ENCODE measurements around the gene PGAM5.

PGAM5 gene

DNA sequence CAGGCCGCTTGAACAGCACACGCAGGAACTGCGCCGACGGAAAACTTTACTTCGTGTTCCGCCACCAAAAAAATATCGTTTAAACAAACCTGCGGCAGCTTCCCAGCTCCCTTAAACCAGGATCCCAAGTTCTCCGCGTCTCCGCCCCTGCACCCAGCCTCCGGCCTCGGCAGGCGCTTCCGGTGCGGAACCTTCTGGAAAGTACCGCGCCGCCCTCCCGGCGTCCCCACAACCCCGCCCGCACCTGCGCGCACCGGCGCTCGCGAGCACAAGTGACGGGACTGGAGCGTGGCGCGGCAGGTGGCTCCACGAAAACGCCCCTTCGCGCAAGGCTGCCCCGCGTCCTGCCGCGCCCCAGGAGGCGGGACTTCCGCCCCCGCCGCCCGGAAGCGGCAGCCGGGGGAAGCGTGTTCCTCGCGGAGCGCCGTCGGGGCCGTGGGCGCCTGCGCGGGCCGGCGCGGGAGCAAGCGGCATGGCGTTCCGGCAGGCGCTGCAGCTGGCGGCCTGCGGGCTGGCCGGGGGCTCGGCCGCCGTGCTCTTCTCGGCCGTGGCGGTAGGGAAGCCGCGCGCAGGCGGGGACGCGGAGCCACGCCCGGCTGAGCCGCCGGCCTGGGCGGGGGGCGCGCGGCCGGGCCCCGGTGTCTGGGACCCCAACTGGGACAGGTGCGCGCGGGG is at the start of gene PGAM5:
Gene PGAM5 (plus strand): TSS at position 438 of the 675 bp plus-strand sequence. CDS start 35 bp downstream, at position 473.
- peak; percentile 78 for DNase-seq

DNA sequence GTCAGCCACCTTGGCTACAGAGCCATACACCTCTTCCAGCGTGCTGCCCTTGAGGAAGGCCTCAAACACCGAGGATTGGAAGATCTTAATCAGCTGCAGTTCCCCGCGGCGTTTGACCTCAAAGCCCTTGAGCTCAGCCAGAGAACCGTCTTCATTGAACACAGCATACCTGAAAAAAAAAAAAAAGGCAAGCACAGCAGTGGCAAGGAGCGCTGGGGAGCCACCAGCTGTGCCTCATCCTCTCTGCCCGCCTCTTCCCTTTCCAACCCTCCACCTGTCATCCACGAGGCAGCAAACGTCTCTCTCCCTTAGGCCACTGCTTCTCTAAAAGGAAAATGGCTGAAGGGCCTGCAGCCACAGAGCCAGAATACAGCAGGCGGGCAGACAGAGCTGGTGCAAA is 49.6 kb upstream of the PGAM5 start:
- no peak for DNase-seq

GRCh38 chr12:132661972-132662371 is 48.7 kb upstream of the PGAM5 start:
- no peak for DNase-seq

DNA sequence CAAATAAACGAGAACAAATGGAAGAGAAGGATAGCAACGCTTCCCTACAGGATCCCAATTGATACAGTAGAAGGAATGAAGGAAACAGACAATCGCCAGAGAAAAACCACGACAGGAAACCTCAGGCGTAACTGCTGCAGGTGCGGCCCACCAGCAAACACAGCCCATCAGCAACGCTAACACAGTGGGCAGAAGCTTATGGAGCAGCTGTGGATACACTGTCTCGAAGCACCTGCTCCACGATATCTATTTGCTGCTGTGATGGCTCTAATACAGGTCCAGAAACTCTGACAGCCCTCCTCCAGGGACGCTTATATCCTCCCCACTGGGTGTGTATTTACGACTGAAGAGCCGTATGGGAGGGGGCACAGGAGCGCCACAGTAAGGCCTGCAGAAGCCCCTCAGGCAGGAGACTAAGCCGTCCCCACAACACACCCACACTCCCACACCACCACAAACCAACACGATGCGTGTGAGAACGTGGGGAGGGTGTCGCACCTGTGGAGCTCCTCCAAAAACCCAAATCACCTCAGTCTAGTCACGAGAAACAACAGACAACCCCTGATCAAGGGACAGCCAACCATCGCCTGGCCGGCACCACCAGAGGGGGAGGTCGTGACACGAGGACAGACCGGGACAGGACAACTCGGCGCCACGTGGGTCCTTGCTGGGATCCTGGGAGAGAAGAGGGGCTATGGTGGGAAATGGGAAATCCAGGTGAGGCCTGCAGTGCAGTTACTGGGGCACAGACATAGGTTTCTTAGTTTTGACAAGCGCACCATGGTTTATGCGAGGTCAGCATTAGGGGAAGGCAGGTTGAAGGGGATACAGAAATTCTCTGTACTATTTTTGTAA is 47.5 kb upstream of the PGAM5 start:
- DNase-seq = no peak

GRCh38 chr12:132664206-132665148 is 46.2 kb upstream of the PGAM5 start:
- no peak for DNase-seq

GRCh38 chr12:132665149-132665491 is 45.5 kb upstream of the PGAM5 start:
- DNase-seq = no peak

GRCh38 chr12:132665794-132666193 is 44.8 kb upstream of the PGAM5 start:
- DNase-seq = no peak

DNA sequence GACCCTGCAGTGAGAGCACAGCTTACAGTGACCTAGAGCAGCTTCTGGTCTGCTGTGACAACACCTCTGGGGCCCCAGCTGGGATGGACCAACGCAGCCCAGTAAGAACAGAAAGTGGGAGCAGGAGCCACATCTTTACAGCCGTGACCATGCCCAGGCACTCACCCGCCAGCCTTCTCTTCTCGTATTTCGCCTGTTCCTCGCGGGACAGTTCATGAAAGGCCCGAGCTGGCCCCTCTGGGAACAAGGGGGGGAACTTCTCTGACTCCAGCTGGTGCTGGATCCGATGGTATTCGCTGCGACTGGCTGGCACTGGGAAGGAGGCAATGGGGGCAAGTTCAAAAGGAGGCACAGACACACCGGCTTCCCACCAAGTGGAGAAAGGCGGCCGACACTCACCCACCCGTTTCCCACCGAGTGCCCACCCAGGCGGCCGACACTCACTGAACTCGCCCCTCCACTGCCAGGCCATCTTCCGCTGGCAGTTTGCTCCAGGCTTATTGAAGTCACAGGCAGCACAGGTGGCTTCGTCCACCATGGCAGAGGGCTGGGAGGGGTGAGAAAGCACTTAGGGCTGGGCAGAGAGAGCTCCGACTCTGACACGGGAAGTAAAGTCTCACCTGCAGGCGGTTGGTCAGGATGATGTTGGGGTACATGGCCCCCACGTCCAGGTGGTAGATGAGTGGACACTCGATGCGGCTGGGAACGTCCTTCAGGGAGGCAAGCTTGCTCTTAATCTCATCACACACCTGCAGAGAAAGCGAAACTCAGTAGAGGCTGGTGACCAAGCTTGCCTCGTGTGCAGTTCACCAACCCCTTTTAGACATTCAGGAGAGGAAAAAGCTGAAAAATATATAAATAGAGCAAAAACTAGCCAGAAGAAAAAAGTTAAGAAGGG is 42.2 kb upstream of the PGAM5 start:
- DNase-seq = no peak

DNA sequence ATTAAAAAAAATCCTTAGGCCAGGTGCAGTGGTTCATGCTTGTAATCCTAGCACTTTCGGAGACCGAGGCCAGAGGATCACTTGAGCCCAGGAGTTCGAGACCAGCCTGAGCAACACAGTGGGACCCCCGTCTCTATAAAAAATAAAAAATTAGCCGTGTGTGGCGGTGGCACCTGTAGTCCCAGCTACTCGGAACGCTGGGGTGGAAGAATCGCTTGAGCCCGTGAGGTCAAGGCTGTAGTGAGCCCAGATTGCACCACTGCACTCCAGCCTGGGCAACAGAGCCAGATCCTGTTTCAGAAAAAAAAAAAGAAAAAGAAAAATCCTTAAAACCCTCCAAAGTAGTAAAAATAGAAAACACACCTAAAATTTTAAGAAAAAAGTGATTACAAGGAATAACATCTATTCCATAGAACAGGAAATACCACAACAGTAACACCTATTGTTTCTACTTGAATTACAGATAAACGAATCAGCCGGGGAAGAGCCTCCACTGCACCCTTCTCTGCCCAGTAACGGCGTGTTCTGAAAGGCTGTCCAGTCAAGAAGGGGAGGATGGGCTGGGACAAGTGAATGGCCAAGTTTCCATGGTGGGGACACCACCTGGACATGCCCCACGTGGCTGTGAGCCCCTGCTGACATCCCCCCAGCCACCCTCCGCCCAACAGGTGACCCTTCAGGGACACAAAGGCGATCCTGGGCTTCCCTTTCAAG is 41.3 kb upstream of the PGAM5 start:
- no peak for DNase-seq

DNA sequence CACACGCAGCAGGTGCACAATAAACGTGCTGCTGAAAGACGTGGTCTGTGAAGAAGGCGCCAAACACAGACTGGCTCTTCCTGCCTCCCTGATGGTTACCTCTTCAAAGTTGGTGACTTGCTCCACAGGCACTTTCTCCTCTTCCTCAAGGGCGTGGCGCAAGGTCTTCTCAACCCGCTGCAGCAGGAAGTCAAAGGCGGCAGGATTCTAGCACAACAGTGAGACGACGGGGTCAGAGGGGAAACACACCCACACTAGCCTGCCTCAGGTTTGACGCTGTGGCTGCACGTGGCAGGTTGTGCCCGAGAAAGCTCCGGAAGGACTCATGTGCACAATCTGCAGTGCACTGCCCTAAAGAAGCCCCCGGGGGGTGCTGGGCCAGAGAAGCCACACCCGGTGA is 38.5 kb upstream of the PGAM5 start:
- no peak for DNase-seq

DNA sequence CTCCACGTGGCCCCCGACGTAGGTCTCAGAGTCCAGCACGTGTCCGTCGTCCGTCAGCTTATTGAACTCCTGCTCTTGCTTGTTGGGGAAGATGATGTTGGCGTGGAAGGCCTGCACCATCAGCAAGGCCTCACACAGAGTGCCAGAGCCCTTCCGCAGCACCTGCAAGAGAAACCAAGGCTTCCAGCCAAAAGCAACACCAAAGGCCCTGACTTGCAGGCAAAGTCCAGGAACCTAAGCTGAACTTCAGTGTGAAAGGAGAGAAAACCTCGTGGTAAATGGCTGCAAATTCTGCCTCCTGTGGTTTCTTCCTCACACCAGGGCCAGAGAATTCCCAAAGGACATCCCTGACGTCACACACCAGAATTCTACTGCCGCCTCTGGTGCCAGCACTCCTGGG is 38.0 kb upstream of the PGAM5 start:
- no peak for DNase-seq

DNA sequence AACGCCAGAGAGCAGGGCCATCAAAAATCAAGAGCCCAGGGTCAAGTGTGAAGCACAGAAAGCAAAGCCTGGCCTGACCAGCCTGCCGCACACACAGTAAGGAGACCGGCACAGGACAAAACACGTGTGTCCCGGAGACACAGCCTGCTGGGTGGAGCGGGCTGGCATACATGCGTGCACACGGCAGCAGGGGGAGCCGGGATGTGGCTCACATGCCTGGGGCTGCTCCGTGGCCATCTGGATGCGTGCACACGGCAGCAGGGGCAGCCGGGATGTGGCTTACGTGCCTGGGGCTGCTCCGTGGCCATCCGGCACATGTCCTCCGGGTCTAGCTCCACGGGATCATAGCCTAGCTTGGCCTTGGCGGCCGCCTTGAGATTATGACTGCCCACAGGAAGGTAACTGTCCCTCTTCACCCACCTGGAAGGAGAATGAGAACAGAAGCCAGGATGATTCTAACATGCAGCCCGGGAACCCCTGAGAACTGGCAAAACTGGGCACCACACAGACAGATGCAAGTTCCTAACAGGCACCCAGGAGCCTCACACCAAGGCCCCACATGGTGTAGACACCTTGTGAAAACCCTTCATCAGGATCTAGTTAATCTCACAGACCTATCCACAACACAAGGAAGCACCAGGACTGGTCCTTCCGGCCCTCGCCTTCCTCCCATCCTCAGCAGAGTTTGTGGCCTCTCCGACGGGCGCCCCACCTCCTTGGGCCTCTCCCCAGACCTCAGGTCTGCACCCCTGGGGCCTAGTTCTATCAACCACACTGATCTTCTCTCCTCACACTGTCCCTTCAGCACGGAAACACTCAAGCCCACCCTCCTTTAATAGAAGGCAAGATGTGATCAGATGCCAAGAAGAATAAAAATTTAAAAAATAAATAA is 37.1 kb upstream of the PGAM5 start:
- no peak for DNase-seq

DNA sequence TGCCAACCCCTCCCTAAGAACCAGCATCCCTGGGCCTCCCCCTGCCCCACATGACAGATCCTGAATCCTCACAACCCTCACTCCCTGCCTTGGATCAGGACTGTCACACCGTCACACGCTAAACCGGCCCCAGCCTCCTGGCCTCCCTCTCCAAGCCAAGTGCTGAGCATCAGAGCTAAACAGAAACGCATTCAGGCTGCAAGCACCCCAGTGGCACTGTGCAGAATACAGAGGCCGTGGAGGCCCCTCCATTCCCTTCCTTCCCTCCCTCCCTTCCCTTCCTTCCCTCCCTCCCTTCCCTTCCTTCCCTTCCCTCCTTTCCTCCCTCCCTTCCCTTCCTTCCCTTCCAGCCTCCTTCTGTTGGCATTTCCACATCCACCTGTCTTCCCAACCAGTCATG is 36.1 kb upstream of the PGAM5 start:
- DNase-seq = no peak

DNA sequence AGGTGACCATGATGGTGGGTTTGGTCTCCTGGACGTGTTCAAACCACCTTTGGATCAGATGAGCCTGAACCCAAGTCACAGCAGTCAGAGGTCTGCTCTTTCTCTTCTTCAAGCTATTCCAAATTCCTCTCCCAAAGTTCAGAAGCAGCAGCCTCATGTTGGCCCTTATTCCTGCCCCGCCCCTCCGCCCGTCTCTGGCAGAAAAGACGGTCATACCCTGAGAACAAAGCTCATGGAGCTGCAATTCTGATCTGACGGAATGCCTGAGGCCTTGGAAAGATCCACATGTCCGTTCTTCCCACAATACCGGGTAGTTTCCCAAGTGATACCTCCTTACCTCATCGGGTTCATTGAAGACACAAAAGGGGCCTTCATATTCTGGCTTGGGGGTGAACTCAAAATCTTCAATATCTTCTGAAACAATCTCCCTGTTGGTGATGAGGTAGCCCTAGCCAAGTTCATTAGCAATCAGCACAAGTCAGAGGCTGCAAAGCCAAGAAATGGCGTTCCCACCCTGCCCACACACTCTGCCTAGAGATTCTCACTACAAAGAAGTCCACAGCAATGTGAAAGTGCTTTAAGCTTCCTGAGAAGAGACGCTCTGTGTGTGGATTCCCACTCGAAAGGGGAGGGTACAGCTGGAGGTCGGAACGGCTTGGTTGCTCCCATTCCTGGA is 34.7 kb upstream of the PGAM5 start:
- DNase-seq = no peak

- DNase-seq = no peak
Observed at GRCh38 chr12:132677492-132677891, 33.1 kb upstream of the PGAM5 start.

- DNase-seq = no peak
Observed at GRCh38 chr12:132685400-132685799, 25.2 kb upstream of the PGAM5 start.

DNA sequence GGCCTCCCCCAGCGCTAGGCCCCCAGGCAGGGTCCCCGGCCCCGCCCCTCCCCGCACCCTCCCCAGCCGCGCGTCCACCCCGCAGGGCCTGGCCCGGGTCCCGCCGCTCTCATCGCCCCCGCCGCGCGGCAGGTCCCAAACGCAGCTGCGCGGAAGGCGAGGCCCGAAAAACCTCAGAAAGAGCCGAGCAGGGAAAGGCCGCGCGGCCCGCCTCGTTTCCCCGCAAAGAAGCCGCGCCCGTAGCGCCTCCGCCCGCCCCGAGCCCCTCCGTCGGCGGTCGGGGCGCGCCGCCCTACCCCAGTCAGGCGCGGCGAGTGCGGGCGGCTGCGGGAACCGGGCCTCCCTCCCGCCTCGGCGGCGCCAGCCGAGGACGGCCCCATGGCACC is 23.8 kb upstream of the PGAM5 start:
- DNase-seq = peak; percentile 39

DNA sequence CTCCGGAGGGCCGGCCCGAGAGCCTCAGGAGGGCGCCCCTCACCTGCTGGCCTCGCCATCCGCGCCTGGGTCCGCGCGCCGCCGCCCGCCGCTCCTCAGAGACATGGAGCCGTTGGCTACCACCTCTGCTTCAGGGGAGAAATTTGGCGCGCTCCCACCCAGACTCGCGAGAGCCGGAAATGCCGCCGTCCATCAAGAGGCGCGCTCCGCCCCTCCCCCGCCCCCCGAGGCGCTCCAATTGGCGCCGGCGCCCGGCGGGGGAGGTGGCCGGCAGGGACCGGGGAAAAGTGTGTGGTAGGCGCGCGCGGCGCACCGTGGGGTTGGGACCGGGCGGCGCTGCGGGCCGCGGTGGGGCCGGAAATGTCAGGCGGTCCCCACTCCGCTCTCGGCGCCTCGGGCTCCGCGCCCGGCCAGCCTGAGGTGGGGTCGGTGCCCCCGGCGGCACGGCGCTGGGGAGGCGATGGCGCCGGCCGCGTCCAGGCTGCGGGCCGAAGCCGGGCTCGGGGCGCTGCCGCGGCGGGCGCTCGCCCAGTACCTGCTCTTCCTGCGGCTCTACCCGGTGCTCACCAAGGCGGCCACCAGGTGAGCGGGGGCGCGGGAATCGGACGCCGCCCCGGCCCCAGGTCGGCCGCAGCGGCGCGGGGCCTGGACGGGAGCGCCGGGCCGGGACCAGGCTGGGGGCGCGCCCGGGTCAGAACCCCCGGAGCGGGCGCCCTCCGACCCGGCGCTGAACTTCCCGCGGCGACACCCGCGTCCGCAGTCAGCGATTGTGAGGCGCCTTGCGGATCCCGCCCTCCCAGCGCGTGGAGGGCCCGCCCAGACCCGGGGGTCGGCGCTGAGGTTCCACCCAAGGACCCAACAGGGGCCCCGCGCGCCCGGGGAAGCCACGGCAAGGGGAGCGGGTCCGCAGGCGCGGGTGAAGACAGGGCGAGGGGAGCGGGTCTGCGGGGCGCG is 23.2 kb upstream of the PGAM5 start, which contains the start of the genes POLE and PXMP2:
Gene POLE (minus strand): TSS at position 132 of the 954 bp plus-strand sequence. CDS start 27 bp downstream, at position 105.
Gene PXMP2 (plus strand): TSS at position 377 of the 954 bp plus-strand sequence. CDS start 84 bp downstream, at position 461.
- peak; percentile 97 for DNase-seq

Measured in NCI-H510A (cell line).